HEK293 (cell line): ENCODE data around the gene HDHD3.
A peak's percentile ranks its signal among the peaks of the same experiment; 100 is the strongest.

ENCODE experiments used
- GLIS1 ChIP-seq: fragments of 450-650 bp; formaldehyde crosslinking; IDR thresholded peaks from 2 replicates; pipeline ENCODE4 v1.5.1; 2016; ENCODE audit warnings: missing biosample characterization, missing genetic modification characterization
- IKZF3 ChIP-seq: fragments of 450-650 bp; IDR thresholded peaks from 2 replicates; pipeline ENCODE4 v1.5.0; 2018; ENCODE audit warnings: missing biosample characterization, mild to moderate bottlenecking, missing genetic modification characterization, moderate library complexity
- KLF1 ChIP-seq: fragments of 450-650 bp; formaldehyde crosslinking; IDR thresholded peaks from 2 replicates; pipeline ENCODE4 v1.5.1; 2016; ENCODE audit warnings: missing biosample characterization, missing genetic modification characterization
- KLF16 ChIP-seq: fragments of 450-650 bp; formaldehyde crosslinking; IDR thresholded peaks from 2 replicates; pipeline ENCODE4 v1.5.1; 2017; ENCODE audit warnings: missing biosample characterization, missing genetic modification characterization
- KLF8 ChIP-seq: fragments of 450-650 bp; formaldehyde crosslinking; IDR thresholded peaks from 2 replicates; pipeline ENCODE4 v1.5.1; 2016; ENCODE audit warnings: missing biosample characterization, missing genetic modification characterization
- OSR2 ChIP-seq: fragments of 450-650 bp; formaldehyde crosslinking; IDR thresholded peaks from 2 replicates; pipeline ENCODE4 v1.5.1; 2016; ENCODE audit warnings: missing biosample characterization, missing genetic modification characterization
- ZBTB20 ChIP-seq: fragments of 450-650 bp; formaldehyde crosslinking; IDR thresholded peaks from 2 replicates; pipeline ENCODE4 v1.5.1; 2016; ENCODE audit warnings: missing biosample characterization, missing genetic modification characterization
- ZBTB7A ChIP-seq: fragments of 450-650 bp; formaldehyde crosslinking; IDR thresholded peaks from 2 replicates; pipeline ENCODE4 v1.5.1; 2016; ENCODE audit warnings: low read depth, missing biosample characterization, missing genetic modification characterization
- ZNF114 ChIP-seq: fragments of 450-650 bp; formaldehyde crosslinking; IDR thresholded peaks from 2 replicates; pipeline ENCODE4 v1.5.0; 2017; ENCODE audit warnings: missing biosample characterization, missing genetic modification characterization
- ZNF324 ChIP-seq: fragments of 450-650 bp; formaldehyde crosslinking; IDR thresholded peaks from 2 replicates; pipeline ENCODE4 v1.5.1; 2016; ENCODE audit warnings: missing biosample characterization, missing genetic modification characterization
- ZNF335 ChIP-seq: fragments of 450-650 bp; formaldehyde crosslinking; conservative IDR thresholded peaks from 2 replicates; pipeline ENCODE4 v1.5.1; 2016; ENCODE audit warnings: missing biosample characterization, missing genetic modification characterization
- ZNF341 ChIP-seq: fragments of 450-650 bp; formaldehyde crosslinking; IDR thresholded peaks from 2 replicates; pipeline ENCODE4; 2016; ENCODE audit warnings: low read depth, missing biosample characterization, missing genetic modification characterization
- ZNF398 ChIP-seq: fragments of 450-650 bp; formaldehyde crosslinking; IDR thresholded peaks from 2 replicates; pipeline ENCODE4 v1.5.1; 2017; ENCODE audit warnings: missing biosample characterization, missing genetic modification characterization
- ZNF433 ChIP-seq: fragments of 450-650 bp; formaldehyde crosslinking; IDR thresholded peaks from 2 replicates; pipeline ENCODE4 v1.5.1; 2016; ENCODE audit warnings: missing biosample characterization, missing genetic modification characterization, low read depth
- ZNF501 ChIP-seq: fragments of 450-650 bp; formaldehyde crosslinking; IDR thresholded peaks from 2 replicates; pipeline ENCODE4 v1.5.1; 2016; ENCODE audit warnings: missing biosample characterization, missing genetic modification characterization
- ZNF544 ChIP-seq: fragments of 450-650 bp; formaldehyde crosslinking; IDR thresholded peaks from 2 replicates; pipeline ENCODE4 v1.5.0; 2017; ENCODE audit warnings: missing biosample characterization, missing genetic modification characterization
- ZNF580 ChIP-seq: fragments of 450-650 bp; formaldehyde crosslinking; IDR thresholded peaks from 2 replicates; pipeline ENCODE4 v1.5.1; 2016; ENCODE audit warnings: missing biosample characterization, missing genetic modification characterization
- ZNF629 ChIP-seq: fragments of 450-650 bp; formaldehyde crosslinking; IDR thresholded peaks from 2 replicates; pipeline ENCODE4 v1.5.1; 2017; ENCODE audit warnings: missing biosample characterization, missing genetic modification characterization
- ZNF660 ChIP-seq: fragments of 450-650 bp; IDR thresholded peaks from 2 replicates; pipeline ENCODE4 v1.5.1; 2018; ENCODE audit warnings: missing biosample characterization, mild to moderate bottlenecking, missing genetic modification characterization
- ZNF777 ChIP-seq: fragments of 450-650 bp; formaldehyde crosslinking; IDR thresholded peaks from 2 replicates; pipeline ENCODE4 v1.5.1; 2017; ENCODE audit warnings: missing biosample characterization, missing genetic modification characterization, borderline replicate concordance
- ZNF791 ChIP-seq: fragments of 450-650 bp; formaldehyde crosslinking; IDR thresholded peaks from 2 replicates; pipeline ENCODE4 v1.5.1; 2016; ENCODE audit warnings: missing biosample characterization, missing genetic modification characterization
- ZSCAN16 ChIP-seq: fragments of 450-650 bp; formaldehyde crosslinking; IDR thresholded peaks from 2 replicates; pipeline ENCODE4 v1.5.1; 2016; ENCODE audit warnings: missing biosample characterization, missing genetic modification characterization
- ZXDB ChIP-seq: fragments of 450-650 bp; formaldehyde crosslinking; IDR thresholded peaks from 2 replicates; pipeline ENCODE4 v1.5.1; 2016; ENCODE audit warnings: missing biosample characterization, missing genetic modification characterization
- TF ChIP-seq, protein P1 (sequence below): fragments of 450-650 bp; formaldehyde crosslinking; conservative IDR thresholded peaks from 2 replicates; pipeline ENCODE4 v1.5.1; 2016; ENCODE audit warnings: low read depth, missing biosample characterization, missing genetic modification characterization
- TF ChIP-seq, protein P2 (sequence below): fragments of 450-650 bp; formaldehyde crosslinking; IDR thresholded peaks from 2 replicates; pipeline ENCODE4 v1.5.1; 2016; ENCODE audit warnings: missing biosample characterization, missing genetic modification characterization
- TF ChIP-seq, protein P3 (sequence below): fragments of 450-650 bp; formaldehyde crosslinking; IDR thresholded peaks from 2 replicates; pipeline ENCODE4 v1.5.1; 2016; ENCODE audit warnings: missing biosample characterization, missing genetic modification characterization
- TF ChIP-seq, protein P4 (sequence below): fragments of 450-650 bp; formaldehyde crosslinking; IDR thresholded peaks from 2 replicates; pipeline ENCODE4 v1.5.1; 2016; ENCODE audit warnings: missing biosample characterization, missing genetic modification characterization
- TF ChIP-seq, protein P5 (sequence below): fragments of 450-650 bp; formaldehyde crosslinking; IDR thresholded peaks from 2 replicates; pipeline ENCODE4 v1.5.1; 2016; ENCODE audit warnings: missing biosample characterization, missing genetic modification characterization

HDHD3 gene

GRCh38 chr9:113401027-113401792, 24.4 kb upstream of the HDHD3 start, which contains the start of gene ALAD (continued):
- TF ChIP-seq, protein P1, sequence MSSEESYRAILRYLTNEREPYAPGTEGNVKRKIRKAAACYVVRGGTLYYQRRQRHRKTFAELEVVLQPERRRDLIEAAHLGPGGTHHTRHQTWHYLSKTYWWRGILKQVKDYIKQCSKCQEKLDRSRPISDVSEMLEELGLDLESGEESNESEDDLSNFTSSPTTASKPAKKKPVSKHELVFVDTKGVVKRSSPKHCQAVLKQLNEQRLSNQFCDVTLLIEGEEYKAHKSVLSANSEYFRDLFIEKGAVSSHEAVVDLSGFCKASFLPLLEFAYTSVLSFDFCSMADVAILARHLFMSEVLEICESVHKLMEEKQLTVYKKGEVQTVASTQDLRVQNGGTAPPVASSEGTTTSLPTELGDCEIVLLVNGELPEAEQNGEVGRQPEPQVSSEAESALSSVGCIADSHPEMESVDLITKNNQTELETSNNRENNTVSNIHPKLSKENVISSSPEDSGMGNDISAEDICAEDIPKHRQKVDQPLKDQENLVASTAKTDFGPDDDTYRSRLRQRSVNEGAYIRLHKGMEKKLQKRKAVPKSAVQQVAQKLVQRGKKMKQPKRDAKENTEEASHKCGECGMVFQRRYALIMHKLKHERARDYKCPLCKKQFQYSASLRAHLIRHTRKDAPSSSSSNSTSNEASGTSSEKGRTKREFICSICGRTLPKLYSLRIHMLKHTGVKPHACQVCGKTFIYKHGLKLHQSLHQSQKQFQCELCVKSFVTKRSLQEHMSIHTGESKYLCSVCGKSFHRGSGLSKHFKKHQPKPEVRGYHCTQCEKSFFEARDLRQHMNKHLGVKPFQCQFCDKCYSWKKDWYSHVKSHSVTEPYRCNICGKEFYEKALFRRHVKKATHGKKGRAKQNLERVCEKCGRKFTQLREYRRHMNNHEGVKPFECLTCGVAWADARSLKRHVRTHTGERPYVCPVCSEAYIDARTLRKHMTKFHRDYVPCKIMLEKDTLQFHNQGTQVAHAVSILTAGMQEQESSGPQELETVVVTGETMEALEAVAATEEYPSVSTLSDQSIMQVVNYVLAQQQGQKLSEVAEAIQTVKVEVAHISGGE (tag by site-specific recombination): peak; percentile 69
- TF ChIP-seq ZNF777 (tag by site-specific recombination): peak; percentile 18; the same call in 1 of the 2 replicates
- TF ChIP-seq IKZF3 (tag by site-specific recombination): 0 out of 2 replicates have a peak, but pooled peaks have one; percentile 51
- TF ChIP-seq ZNF398 (tag by site-specific recombination): peak; percentile 82
- peak; percentile 77 for TF ChIP-seq ZBTB20 (tag by site-specific recombination)
- TF ChIP-seq, protein P2, sequence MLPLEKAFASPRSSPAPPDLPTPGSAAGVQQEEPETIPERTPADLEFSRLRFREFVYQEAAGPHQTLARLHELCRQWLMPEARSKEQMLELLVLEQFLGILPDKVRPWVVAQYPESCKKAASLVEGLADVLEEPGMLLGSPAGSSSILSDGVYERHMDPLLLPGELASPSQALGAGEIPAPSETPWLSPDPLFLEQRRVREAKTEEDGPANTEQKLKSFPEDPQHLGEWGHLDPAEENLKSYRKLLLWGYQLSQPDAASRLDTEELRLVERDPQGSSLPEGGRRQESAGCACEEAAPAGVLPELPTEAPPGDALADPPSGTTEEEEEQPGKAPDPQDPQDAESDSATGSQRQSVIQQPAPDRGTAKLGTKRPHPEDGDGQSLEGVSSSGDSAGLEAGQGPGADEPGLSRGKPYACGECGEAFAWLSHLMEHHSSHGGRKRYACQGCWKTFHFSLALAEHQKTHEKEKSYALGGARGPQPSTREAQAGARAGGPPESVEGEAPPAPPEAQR (tag by site-specific recombination): no peak
- TF ChIP-seq OSR2: 0 out of 2 replicates have a peak, but pooled peaks have one; percentile 30
- TF ChIP-seq, protein P3, sequence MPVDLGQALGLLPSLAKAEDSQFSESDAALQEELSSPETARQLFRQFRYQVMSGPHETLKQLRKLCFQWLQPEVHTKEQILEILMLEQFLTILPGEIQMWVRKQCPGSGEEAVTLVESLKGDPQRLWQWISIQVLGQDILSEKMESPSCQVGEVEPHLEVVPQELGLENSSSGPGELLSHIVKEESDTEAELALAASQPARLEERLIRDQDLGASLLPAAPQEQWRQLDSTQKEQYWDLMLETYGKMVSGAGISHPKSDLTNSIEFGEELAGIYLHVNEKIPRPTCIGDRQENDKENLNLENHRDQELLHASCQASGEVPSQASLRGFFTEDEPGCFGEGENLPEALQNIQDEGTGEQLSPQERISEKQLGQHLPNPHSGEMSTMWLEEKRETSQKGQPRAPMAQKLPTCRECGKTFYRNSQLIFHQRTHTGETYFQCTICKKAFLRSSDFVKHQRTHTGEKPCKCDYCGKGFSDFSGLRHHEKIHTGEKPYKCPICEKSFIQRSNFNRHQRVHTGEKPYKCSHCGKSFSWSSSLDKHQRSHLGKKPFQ (tag by site-specific recombination): peak; percentile 82; the same call in 1 of the 2 replicates
- TF ChIP-seq, protein P4, sequence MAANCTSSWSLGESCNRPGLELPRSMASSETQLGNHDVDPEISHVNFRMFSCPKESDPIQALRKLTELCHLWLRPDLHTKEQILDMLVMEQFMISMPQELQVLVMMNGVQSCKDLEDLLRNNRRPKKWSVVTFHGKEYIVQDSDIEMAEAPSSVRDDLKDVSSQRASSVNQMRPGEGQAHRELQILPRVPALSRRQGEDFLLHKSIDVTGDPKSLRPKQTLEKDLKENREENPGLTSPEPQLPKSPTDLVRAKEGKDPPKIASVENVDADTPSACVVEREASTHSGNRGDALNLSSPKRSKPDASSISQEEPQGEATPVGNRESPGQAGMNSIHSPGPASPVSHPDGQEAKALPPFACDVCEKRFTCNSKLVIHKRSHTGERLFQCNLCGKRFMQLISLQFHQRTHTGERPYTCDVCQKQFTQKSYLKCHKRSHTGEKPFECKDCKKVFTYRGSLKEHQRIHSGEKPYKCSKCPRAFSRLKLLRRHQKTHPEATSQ (tag by site-specific recombination): no peak
- peak; percentile 91 for TF ChIP-seq GLIS1
- TF ChIP-seq KLF1 (tag by site-specific recombination): peak; percentile 63
- TF ChIP-seq ZNF114 (tag by site-specific recombination): no peak
- TF ChIP-seq ZXDB (tag by site-specific recombination): 0 out of 2 replicates have a peak, but pooled peaks have one; percentile 40
- TF ChIP-seq ZNF629 (tag by site-specific recombination): peak; percentile 38
- TF ChIP-seq ZNF544 (tag by site-specific recombination): no peak
- TF ChIP-seq ZNF433 (tag by site-specific recombination): no peak
- TF ChIP-seq, protein P5, sequence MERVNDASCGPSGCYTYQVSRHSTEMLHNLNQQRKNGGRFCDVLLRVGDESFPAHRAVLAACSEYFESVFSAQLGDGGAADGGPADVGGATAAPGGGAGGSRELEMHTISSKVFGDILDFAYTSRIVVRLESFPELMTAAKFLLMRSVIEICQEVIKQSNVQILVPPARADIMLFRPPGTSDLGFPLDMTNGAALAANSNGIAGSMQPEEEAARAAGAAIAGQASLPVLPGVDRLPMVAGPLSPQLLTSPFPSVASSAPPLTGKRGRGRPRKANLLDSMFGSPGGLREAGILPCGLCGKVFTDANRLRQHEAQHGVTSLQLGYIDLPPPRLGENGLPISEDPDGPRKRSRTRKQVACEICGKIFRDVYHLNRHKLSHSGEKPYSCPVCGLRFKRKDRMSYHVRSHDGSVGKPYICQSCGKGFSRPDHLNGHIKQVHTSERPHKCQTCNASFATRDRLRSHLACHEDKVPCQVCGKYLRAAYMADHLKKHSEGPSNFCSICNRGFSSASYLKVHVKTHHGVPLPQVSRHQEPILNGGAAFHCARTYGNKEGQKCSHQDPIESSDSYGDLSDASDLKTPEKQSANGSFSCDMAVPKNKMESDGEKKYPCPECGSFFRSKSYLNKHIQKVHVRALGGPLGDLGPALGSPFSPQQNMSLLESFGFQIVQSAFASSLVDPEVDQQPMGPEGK: peak; percentile 99
- no peak for TF ChIP-seq ZNF324 (tag by site-specific recombination)
- no peak for TF ChIP-seq ZNF791 (tag by site-specific recombination)
- peak; percentile 51 for TF ChIP-seq ZNF501
- no peak for TF ChIP-seq ZSCAN16 (tag by site-specific recombination)
- peak; percentile 93 for TF ChIP-seq KLF8 (tag by site-specific recombination)
- TF ChIP-seq ZBTB7A (tag by site-specific recombination): no peak
- TF ChIP-seq ZNF660 (tag by site-specific recombination): peak; percentile 79
- TF ChIP-seq ZNF335 (tag by site-specific recombination): peak; percentile 35; the same call in 1 of the 2 replicates
- no peak for TF ChIP-seq ZNF580 (tag by site-specific recombination)
- TF ChIP-seq KLF16: peak; percentile 82; the same call in 1 of the 2 replicates
- peak; percentile 95 for TF ChIP-seq ZNF341 (tag by site-specific recombination)
